ENCODE results near the gene DHRS2.

The DHRS2 gene

GRCh38 chr14:23610090-23610814, 25.9 kb upstream of the DHRS2 start:
- in situ Hi-C loops (cut with MboI; ENCODE audit: low pct_unique_long_range_greater_than_20kb, low sequenced_read_pairs), result no loop called here
- peak; percentile 19 for DNase-seq

DNA sequence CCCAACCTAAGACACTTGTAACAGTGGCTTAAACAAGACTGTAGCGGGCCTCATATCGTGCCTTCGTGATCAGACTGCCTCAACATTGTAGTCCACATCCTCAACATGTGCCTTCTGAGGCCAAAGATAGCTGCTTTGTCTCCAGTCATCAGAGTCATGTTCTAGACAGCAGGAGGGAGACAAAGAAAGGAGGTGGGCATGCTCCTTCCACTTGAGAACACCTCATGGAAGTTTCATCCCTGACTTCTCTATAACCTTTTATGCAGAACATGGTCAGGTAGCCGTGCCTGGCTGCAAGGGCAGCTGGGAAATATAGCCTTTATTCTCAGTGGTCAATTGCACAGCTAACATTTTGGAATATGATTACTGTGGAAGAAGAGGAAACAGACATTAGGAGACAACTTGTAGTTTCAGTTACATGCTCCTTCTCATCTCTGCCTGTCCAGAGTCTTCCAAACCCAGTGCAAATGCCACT, 25.3 kb upstream of the DHRS2 start:
- in situ Hi-C loops (cut with MboI; ENCODE audit: low pct_unique_long_range_greater_than_20kb, low sequenced_read_pairs), result no loop called here
- no peak for DNase-seq

DNA sequence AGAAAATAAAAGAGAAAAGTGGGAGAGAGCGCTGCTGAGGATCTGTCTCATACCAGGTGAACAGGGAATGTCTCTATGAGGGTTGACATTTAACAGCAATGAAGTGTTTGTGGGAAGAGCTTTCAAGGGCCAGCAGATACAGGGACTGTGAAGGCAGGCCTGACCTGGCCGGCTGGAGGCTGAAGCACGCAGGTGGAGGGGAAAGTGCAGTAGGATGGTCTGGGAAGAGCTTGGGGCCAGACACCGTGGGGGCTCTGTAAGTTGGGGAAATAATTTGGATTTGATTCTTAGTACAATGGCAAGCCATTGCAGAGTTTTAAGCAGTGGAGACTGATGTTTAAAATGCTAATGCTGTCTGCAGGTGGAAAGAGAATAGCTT, 23.8 kb upstream of the DHRS2 start:
- in situ Hi-C loops (cut with MboI; ENCODE audit: low pct_unique_long_range_greater_than_20kb, low sequenced_read_pairs), result no loop called here

GRCh38 chr14:23612802-23613201, 23.4 kb upstream of the DHRS2 start:
- in situ Hi-C loops (cut with MboI; ENCODE audit: low pct_unique_long_range_greater_than_20kb, low sequenced_read_pairs), result no loop called here
- no peak for DNase-seq

More for the DNA sequence above, 23.8 kb upstream of the DHRS2 start:
- no peak for DNase-seq

- in situ Hi-C loops (cut with MboI; ENCODE audit: low pct_unique_long_range_greater_than_20kb, low sequenced_read_pairs), result no loop called here
- DNase-seq, result no peak
These were observed 22.7 kb upstream of the DHRS2 start for GRCh38 chr14:23613242-23614070.

DNA sequence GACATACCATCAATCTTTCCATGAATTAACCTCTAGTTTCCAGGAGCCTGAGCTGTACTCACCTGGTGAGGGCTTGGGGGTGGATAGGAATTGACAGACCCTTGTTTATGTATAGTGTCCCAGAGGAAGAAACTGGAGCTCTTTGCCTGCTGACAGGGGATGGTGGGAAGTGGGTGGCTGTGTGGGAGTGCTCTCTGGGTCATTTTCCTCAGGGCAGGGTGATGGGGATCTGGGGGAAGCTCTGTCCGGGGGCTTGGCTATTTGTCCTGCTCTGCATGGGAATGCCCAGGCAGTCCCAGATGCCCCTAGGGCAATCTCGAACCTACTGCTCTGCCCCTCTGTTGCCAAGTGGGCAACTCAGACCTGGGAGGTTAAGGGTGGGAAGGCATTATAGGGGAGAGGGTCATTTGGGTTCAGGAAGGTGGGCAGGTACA, 21.8 kb upstream of the DHRS2 start:
- no peak for DNase-seq
- in situ Hi-C loops (cut with MboI; ENCODE audit: low pct_unique_long_range_greater_than_20kb, low sequenced_read_pairs), result no loop called here

GRCh38 chr14:23615856-23616255, 20.3 kb upstream of the DHRS2 start:
- in situ Hi-C loops (cut with MboI; ENCODE audit: low pct_unique_long_range_greater_than_20kb, low sequenced_read_pairs), result no loop called here
- no peak for DNase-seq

- no peak for DNase-seq
- in situ Hi-C loops (cut with MboI; ENCODE audit: low pct_unique_long_range_greater_than_20kb, low sequenced_read_pairs), result no loop called here
These were observed 18.6 kb upstream of the DHRS2 start for GRCh38 chr14:23617539-23617938.

DNA sequence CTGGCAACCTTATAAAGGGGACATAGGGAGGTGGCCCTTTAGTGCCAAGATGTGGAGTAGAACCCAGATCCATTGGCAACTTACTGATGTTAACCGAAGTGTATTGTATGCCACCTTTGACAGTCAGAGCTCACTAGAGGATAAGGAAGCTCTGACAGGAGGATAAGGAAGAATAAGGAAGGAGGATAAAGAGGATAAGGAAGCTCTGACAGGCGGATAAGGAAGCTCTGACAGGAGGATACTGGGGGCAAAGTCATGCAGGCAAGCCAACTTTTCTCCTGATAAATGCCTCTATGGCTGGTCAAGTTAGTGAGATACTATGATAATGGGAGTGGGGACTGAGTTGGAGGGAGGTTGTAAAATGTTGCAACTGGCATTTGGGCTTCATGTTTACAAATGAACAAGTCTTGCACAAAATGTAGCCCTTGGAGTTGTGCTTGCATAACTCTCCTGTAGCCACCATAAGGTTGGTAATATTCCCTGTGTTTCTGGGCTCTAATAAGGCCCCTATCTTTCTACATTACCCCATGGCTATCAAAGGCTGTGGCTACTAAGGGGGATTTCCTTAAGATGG, 17.7 kb upstream of the DHRS2 start:
- in situ Hi-C loops (cut with MboI; ENCODE audit: low pct_unique_long_range_greater_than_20kb, low sequenced_read_pairs), result no loop called here

GRCh38 chr14:23620177-23620702, 15.9 kb upstream of the DHRS2 start:
- no peak for DNase-seq
- in situ Hi-C loops (cut with MboI; ENCODE audit: low pct_unique_long_range_greater_than_20kb, low sequenced_read_pairs), result no loop called here

More for the DNA sequence above, 17.7 kb upstream of the DHRS2 start:
- DNase-seq, result no peak

GRCh38 chr14:23621204-23621931, 14.8 kb upstream of the DHRS2 start:
- in situ Hi-C loops (cut with MboI; ENCODE audit: low pct_unique_long_range_greater_than_20kb, low sequenced_read_pairs), result no loop called here
- DNase-seq, result no peak

- no peak for DNase-seq
- in situ Hi-C loops (cut with MboI; ENCODE audit: low pct_unique_long_range_greater_than_20kb, low sequenced_read_pairs), result no loop called here
These were observed 14.0 kb upstream of the DHRS2 start for GRCh38 chr14:23621932-23622730.

DNA sequence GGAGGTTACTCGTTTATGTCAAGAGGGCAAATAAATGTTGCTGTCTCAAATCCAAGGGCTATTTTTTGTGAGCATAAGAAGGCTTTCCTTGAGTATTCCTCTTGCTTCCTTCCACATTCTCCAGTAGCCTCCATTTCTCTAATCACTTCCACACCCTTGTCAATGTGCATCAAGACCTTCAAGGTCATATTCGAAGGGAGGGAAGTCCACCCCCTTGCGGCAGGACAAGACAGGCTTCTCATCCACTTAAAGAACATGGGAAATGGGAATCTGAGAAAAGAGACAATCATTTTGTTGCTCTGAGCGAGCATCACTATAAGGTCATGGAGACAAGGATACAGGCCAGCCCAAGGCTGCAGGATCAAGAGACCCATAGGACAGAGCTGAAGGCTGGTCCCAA, 13.2 kb upstream of the DHRS2 start:
- no peak for DNase-seq
- in situ Hi-C loops (cut with MboI; ENCODE audit: low pct_unique_long_range_greater_than_20kb, low sequenced_read_pairs), result no loop called here

DNA sequence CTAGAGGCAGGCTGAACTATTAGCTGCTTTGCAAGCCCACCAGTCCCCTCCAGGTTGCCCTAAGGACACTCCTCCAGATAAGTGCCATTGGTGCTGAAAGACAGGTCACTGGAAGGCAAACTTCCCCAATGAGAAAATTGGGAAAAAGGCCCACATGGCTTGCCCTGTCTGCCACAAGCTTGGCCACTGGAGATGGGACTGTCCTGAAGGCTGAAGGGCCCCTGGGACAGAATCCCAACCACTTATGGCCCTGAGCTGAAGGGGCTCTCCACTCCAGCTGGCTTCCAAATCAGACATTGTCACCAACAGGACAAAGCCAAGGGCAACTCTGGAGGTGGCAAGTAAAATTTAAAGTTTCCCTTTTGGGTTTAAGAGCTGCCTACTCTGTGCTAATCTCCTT, 12.2 kb upstream of the DHRS2 start:
- in situ Hi-C loops (cut with MboI; ENCODE audit: low pct_unique_long_range_greater_than_20kb, low sequenced_read_pairs), result no loop called here

DNA sequence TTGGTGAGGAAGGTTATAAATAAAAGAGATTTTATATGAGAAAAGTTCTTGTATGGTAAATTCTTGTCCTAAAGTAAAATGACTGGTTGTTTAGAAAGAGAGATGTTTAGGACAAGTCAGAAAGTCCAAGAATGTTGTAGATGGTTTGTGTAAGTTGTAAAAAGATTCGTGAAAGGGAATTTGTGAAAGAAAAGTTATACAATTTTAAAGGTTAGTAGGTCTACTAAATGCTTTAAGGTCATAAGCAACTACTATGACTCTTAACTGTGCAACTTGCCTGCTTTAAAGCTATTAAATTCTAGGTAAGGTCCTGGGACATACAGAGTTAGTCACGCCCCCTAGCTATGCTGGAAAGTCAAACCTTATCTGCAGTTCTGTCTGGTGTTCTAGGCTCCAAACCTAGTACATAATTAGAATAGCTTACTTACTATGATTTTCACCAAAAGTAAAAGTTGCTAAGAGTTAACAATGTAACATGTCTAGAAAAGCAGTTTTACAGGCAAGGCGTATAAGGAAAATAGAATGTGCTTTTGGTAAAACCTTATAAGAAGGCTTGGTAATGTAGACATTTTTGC, 11.2 kb upstream of the DHRS2 start:
- no peak for DNase-seq
- in situ Hi-C loops (cut with MboI; ENCODE audit: low pct_unique_long_range_greater_than_20kb, low sequenced_read_pairs), result no loop called here

More for the DNA sequence above, 12.2 kb upstream of the DHRS2 start:
- DNase-seq, result no peak

DNA sequence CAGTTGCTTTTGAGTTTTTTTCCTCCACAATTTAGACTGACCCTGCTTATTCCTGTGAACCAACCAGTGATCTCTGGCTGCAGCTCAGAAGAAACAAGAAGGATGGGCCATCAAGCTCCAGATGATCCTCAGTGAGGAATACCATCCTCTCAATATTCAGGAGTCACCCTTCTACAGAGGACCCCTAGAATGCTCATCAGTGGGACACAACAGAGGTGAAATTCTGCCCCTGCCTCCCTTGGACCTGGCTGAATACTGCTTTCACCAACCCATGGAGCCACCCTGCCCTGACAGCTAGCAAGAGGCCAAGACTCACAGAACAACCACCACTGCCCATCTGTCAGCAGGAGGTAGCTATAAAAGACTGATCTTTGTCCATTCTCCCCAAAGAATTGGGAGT, 9.2 kb upstream of the DHRS2 start:
- no peak for DNase-seq
- in situ Hi-C loops (cut with MboI; ENCODE audit: low pct_unique_long_range_greater_than_20kb, low sequenced_read_pairs), result no loop called here

- DNase-seq, result no peak
- in situ Hi-C loops (cut with MboI; ENCODE audit: low pct_unique_long_range_greater_than_20kb, low sequenced_read_pairs), result no loop called here
These were observed 8.2 kb upstream of the DHRS2 start for GRCh38 chr14:23627961-23628360.

- in situ Hi-C loops (cut with MboI; ENCODE audit: low pct_unique_long_range_greater_than_20kb, low sequenced_read_pairs), result no loop called here
- no peak for DNase-seq
These were observed 7.0 kb upstream of the DHRS2 start for GRCh38 chr14:23629204-23629603.
